GM12874 (cell line): ENCODE measurements around the gene KRT1.

Experiments used
- TF ChIP-seq, protein P1 (sequence below): IDR thresholded peaks from 2 replicates; pipeline ENCODE4 v1.5.1; 2011; ENCODE audit warnings: low read depth, mild to moderate bottlenecking, control low read depth, low read length, moderate library complexity; ENCODE audit not compliant: insufficient read depth

The KRT1 gene

DNA sequence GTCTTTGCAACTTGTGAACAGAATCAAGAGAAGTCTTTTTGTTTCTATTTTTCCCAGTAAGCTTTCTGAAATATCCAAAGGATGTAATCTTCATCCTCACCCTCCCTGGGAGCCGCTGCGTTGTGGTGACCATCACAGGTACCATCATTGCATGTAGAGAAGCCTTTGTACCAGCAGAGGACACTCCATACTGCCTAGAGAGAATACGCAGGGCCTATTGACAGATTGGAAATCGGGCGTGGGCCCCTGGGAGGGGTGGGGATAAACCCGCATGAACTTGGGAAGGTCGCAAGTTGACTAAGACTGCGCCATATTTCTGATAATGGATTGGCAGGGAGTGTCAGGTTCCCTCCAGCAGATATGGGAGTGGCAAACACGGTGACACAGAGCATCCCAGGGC lies 12.7 kb downstream of the KRT1 start:
- TF ChIP-seq, protein P1, sequence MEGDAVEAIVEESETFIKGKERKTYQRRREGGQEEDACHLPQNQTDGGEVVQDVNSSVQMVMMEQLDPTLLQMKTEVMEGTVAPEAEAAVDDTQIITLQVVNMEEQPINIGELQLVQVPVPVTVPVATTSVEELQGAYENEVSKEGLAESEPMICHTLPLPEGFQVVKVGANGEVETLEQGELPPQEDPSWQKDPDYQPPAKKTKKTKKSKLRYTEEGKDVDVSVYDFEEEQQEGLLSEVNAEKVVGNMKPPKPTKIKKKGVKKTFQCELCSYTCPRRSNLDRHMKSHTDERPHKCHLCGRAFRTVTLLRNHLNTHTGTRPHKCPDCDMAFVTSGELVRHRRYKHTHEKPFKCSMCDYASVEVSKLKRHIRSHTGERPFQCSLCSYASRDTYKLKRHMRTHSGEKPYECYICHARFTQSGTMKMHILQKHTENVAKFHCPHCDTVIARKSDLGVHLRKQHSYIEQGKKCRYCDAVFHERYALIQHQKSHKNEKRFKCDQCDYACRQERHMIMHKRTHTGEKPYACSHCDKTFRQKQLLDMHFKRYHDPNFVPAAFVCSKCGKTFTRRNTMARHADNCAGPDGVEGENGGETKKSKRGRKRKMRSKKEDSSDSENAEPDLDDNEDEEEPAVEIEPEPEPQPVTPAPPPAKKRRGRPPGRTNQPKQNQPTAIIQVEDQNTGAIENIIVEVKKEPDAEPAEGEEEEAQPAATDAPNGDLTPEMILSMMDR, result no peak

DNA sequence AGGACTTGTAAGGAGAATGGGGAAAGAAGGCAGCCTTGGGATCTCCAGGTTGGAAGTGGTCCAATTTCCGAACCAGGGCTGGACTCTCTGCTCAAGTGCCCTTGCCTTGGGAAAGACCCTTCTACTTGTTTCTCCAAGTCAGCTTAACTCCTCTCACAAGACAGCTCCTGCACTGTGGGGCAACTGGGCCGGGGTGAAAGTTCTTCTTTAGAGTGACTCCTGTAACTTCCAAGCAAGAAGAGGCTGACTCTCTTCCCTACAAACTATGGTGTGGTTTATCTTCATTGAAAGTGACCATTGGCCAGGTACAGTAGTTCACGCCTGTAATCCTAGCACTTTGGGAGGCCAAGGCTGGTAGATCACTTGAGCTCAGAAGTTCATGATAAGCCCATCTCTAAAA lies 13.7 kb downstream of the KRT1 start:
- TF ChIP-seq, protein P1, result no peak

DNA sequence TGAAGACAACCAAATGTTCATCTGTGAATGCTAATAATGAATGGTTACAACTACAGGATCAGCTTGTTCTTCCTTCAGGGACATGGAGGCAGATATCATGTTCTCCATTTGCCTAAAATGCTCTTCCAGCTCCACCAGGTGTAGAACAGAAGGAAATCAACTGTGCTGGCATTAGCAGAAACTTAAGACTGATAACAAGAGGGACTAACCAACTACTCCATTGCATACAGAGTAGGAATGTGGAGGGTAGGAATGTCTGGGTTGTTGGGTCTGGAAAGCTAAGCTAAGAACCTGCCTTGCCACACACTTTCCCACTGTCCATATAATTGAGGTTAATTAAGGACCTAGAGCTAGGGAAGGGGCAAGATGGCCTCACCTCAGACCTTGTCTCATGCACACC lies 16.8 kb downstream of the KRT1 start:
- TF ChIP-seq, protein P1, result no peak

DNA sequence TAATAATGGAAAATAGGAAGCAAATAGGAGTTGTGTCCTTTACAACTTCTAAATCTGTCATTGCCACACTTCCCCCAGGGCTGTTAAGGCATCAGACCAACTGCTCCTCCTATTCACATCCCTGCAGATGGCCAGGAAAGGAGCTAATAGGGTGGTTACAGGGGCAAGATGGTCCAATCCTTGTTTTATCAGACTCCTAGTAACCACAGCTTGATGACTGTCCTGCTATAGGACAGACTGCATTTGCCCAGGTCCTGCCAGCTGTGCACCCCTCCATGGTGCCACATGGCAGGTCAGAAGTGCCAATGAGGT lies 17.3 kb downstream of the KRT1 start:
- TF ChIP-seq, protein P1, result no peak

DNA sequence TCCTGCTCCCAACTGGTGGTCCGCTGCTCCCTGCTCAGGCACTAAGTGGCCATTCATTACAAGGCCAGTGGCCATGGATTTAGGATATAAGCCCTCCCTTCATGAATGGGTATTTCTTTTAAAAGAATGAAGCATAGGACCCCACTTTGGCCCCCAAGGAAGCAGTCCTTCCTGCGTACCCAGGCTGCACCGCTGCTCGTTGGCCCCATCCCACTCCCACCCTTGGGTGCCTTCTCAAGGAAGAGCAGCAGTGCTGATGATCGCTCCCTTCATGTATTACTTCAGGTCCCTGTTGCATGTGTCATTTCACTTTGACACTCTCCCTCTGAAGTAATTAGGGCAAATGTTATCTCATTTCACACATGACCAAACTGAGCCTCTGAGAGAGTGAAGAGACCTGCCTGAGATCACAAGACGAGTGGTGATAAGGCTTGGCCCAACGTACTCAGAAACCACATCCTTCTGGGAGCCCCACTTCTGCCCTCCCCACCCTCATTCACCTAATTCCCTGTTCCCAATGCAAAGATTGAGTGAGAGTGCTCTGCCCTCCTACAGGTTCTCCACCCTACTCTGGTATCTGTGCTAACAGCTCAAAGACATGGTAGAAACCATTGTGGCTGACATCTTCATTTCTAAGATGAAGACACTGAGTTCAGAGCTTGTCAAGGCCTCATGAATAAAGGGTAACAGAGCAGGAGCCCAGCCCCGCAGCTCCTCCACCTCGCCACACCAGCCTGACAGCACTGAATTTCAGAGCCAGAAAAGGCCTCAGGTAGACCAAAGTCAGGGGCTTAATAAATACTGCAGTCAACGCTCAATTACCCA lies 17.9 kb downstream of the KRT1 start:
- TF ChIP-seq, protein P1, result no peak

DNA sequence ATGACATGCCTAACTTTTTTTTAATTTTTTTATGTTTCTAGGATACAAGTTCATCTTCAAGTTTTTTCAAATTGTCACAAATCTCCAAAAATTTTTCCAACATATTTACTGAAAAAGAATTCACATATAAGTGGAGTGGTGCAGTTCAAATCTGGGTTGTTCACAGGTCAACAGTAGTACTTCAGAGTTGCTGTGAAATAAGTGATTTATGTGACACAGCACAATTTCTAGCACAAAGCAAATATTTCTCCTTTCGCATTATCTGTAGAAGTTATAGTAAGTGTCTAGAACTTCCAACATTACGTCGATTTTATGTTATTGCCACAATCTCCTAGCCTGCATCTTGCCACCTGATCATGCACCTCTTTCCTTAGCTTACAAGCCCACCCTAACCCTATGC lies 18.5 kb downstream of the KRT1 start:
- TF ChIP-seq, protein P1, result no peak

DNA sequence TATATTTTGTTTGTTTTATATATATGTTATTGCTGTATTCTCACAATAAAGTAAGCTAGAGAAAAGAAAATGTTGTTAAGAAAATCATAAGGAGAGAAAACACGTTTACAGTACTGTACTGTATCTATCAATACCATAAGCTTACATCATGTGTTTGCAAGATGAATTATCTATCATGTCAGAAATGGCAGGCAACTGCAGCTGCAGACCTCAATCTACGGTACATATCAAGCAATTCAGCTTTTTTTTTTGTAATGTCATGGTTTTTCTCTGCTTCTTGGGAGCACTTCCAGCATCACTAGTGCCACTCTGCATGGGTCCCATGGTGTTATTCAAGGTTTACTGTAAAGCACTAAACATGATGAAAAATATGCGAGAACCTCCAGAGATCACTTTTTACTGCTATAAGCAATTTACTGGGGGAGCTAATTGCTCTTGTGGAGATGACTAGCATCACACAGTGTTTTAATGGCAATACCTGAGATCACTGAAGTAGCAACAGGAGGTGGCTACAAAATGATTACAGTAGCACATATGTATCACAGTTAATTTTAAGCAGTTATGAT lies 19.2 kb downstream of the KRT1 start:
- TF ChIP-seq, protein P1, result no peak
